T-helper 1 cell treated with Interleukin-12 subunit alpha and Interleukin-12 subunit beta and Interleukin-4 antibody, amounts not matched to agents 30 ng/mL and 1 ng/mL, for 36 hours (primary cell): ENCODE measurements around the gene CDH26. TPM values are rescaled to one million over a fixed set of nuclear protein-coding genes. Genes with fewer than 3 reads are reported as not detected.
"Not testable (repeated sequence)": the region's sequence is repeated elsewhere in the genome, so short reads cannot be mapped to it uniquely, and the experiment has no call there.

Source experiments
- intact Hi-C: fragments of 100-400 bp; cut with micrococcal nuclease; formaldehyde crosslinking; loops from one replicate; pipeline ENCODE4 v1.15.1; 2024
- total RNA-seq: library from RNA; stranded (reverse); gene quantifications from 2 replicates; pipeline ENCODE4 v1.2.3, GENCODE V29; 2022

Gene CDH26
- total RNA-seq, 1 donor from 2014 or later, result 0.59 TPM

- intact Hi-C loops, result loop anchor here (1.0 to 5.0 kb wide), 3 partner anchors 9 to 1288 kb away; partner anchors contain the start of gene STX16
Measured at GRCh38 chr20:59940129-59940955, 17.9 kb upstream of the CDH26 start, which contains the start of the genes FAM217B and PPP1R3D. TSS of gene FAM217B (plus strand) at chr20:59940389. CDS start at chr20:59943944, 3,555 bp downstream. TSS of gene PPP1R3D (minus strand) at chr20:59940305. CDS start at chr20:59939931, 374 bp downstream.

- intact Hi-C loops, result loop anchor here (1.0 to 5.0 kb wide), 3 partner anchors 8 to 1289 kb away; partner anchors contain the start of gene STX16
Measured at GRCh38 chr20:59940956-59941294, 17.3 kb upstream of the CDH26 start.

GRCh38 chr20:59942245-59942644 is 16.0 kb upstream of the CDH26 start:
- intact Hi-C loops, result loop anchor here (5.0 kb wide), 1 partner anchor 1290 kb away; the partner anchor contains the start of gene STX16

- intact Hi-C loops, result loop anchor here (5.0 kb wide), 1 partner anchor 1292 kb away; the partner anchor contains the start of gene STX16
Measured at GRCh38 chr20:59944726-59945125, 13.5 kb upstream of the CDH26 start.

GRCh38 chr20:59945175-59945574 is 13.0 kb upstream of the CDH26 start:
- intact Hi-C loops, result no loop called here

- intact Hi-C loops, result no loop called here
Measured at GRCh38 chr20:59945731-59946130, 12.5 kb upstream of the CDH26 start.

GRCh38 chr20:59947376-59947775 is 10.8 kb upstream of the CDH26 start:
- intact Hi-C loops, result no loop called here

GRCh38 chr20:59948212-59948611 is 10.0 kb upstream of the CDH26 start:
- intact Hi-C loops, result loop anchor here (2.0 kb wide), 4 partner anchors 13 to 1939 kb away; no protein-coding TSS in a partner anchor

GRCh38 chr20:59948828-59949720 is 9.1 kb upstream of the CDH26 start:
- intact Hi-C loops, result loop anchor here (1.0 to 2.0 kb wide), 9 partner anchors 9 to 1938 kb away; partner anchors contain the start of genes FAM217B and PPP1R3D

GRCh38 chr20:59949911-59950310 is 8.3 kb upstream of the CDH26 start:
- intact Hi-C loops, result loop anchor here (1.0 to 2.0 kb wide), 9 partner anchors 10 to 1937 kb away; partner anchors contain the start of genes FAM217B and PPP1R3D

GRCh38 chr20:59954718-59955117 is 3.5 kb upstream of the CDH26 start:
- intact Hi-C loops, result no loop called here

- intact Hi-C loops, result no loop called here
Measured at GRCh38 chr20:59955131-59955796, 3.0 kb upstream of the CDH26 start.

GRCh38 chr20:59957568-59957967 is 655 bp upstream of the CDH26 start:
- intact Hi-C loops, result not testable (repeated sequence)

- intact Hi-C loops, result no loop called here
Measured at GRCh38 chr20:59958626-59959025, 403 bp downstream of the CDH26 start.

- intact Hi-C loops, result no loop called here
Measured at GRCh38 chr20:59961423-59961822, 3.2 kb downstream of the CDH26 start.

GRCh38 chr20:59962155-59962554 is 3.9 kb downstream of the CDH26 start:
- intact Hi-C loops, result no loop called here

- intact Hi-C loops, result no loop called here
Measured at GRCh38 chr20:59966428-59966827, 8.2 kb downstream of the CDH26 start.

GRCh38 chr20:59971428-59971827 is 13.2 kb downstream of the CDH26 start:
- intact Hi-C loops, result no loop called here

- intact Hi-C loops, result no loop called here
Measured at GRCh38 chr20:59972037-59972801, 14.0 kb downstream of the CDH26 start.

- intact Hi-C loops, result no loop called here
Measured at GRCh38 chr20:59976156-59976782, 18.0 kb downstream of the CDH26 start.
